Measurements from ENCODE around the gene CAPN15.
"Not testable (repeated sequence)": the region's sequence is repeated elsewhere in the genome, so short reads cannot be mapped to it uniquely, and the experiment has no call there.

CAPN15 gene

GRCh38 chr16:589658-590187 lies 62.2 kb downstream of the CAPN15 start, which contains the start of gene RAB40C:
Gene RAB40C (plus strand): TSS chr16:590066. CDS start chr16:590292, 226 bp downstream.
- DNase-seq (ENCODE audit: low read depth in 2 of 3, low spot score in 1 of 3), result peak; percentile 99

DNA sequence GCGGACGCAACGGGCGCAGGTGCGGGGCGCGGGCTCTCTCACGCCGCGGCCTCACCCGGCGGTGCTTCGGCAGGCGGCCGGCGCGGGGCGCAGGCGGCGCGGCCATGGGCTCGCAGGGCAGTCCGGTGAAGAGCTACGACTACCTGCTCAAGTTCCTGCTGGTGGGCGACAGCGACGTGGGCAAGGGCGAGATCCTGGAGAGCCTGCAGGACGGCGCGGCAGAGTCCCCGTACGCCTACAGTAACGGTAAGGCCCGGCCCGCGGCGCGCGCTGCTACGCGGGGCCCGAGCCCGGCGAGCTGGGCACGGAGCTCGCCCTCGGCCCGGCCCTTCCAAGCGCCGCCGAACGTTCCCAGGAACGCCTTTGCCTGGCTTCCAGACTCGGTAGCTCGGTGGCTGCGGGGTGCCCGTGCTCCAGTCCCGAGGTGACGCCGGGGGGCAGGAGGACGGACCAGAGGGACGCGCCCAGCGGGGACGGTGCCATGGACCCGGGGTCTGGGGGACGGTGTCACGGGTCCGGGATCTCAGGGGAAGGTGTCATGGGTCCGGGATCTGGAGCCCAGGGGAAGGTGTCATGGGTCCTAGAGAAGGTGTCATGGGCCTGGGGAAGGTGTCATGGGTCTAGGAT lies 62.8 kb downstream of the CAPN15 start:
- no peak for DNase-seq (ENCODE audit: low read depth in 2 of 3, low spot score in 1 of 3)

- DNase-seq (ENCODE audit: low read depth in 2 of 3, low spot score in 1 of 3), result no peak
Observed at GRCh38 chr16:590815-591200, 63.3 kb downstream of the CAPN15 start.

GRCh38 chr16:591231-591630 lies 63.7 kb downstream of the CAPN15 start:
- no peak for DNase-seq (ENCODE audit: low read depth in 2 of 3, low spot score in 1 of 3)

GRCh38 chr16:591892-592517 lies 64.5 kb downstream of the CAPN15 start:
- no peak for DNase-seq (ENCODE audit: low read depth in 2 of 3, low spot score in 1 of 3)

DNA sequence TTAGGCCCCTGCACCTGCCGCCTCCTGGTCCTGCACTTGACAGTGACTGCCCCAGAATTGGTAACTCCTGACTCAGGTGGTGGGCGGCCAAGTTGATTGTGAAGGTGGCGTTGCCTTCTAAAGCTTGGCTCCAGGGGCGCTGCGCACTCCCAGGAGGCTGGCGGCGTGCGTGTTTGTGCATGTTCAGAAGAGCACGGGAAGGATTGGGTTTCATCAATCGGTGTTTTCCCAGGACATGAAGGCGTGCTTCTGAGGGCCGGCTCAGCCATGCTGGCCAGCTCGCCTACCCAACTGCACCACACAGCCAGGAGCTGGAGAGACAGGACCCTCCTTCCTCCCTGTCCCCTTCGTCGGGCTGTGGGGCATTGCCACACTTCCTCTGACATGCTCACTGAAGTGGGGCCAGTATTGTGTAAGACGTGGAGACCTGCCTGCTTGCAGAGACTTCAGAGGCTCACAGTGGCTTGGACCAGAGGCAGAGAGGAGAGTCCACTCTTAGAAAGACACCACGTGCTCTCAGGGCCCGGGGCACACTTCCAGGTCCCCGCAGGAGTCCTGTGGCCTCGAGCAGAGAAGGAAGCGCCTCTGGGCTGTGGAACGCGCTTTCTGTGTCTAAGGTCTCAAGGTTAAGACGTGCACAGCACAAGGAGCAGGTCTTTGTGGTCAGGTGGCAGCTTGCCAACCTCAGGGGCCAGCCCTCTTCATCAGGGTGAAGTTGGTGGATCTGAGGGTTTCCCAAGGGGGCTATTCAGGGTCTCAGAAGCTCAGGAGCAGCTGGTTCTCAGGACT lies 65.2 kb downstream of the CAPN15 start:
- no peak for DNase-seq (ENCODE audit: low read depth in 2 of 3, low spot score in 1 of 3)

- no peak for DNase-seq (ENCODE audit: low read depth in 2 of 3, low spot score in 1 of 3)
Observed at GRCh38 chr16:593406-593805, 65.9 kb downstream of the CAPN15 start.

- no peak for DNase-seq (ENCODE audit: low read depth in 2 of 3, low spot score in 1 of 3)
Observed at GRCh38 chr16:593807-594206, 66.3 kb downstream of the CAPN15 start.

GRCh38 chr16:595094-595528 lies 67.6 kb downstream of the CAPN15 start:
- DNase-seq (ENCODE audit: low read depth in 2 of 3, low spot score in 1 of 3), result no peak

- DNase-seq (ENCODE audit: low read depth in 2 of 3, low spot score in 1 of 3), result no peak
Observed at GRCh38 chr16:595942-596735, 68.6 kb downstream of the CAPN15 start.

- DNase-seq (ENCODE audit: low read depth in 2 of 3, low spot score in 1 of 3), result no peak
Observed at GRCh38 chr16:596736-597060, 69.2 kb downstream of the CAPN15 start.

DNA sequence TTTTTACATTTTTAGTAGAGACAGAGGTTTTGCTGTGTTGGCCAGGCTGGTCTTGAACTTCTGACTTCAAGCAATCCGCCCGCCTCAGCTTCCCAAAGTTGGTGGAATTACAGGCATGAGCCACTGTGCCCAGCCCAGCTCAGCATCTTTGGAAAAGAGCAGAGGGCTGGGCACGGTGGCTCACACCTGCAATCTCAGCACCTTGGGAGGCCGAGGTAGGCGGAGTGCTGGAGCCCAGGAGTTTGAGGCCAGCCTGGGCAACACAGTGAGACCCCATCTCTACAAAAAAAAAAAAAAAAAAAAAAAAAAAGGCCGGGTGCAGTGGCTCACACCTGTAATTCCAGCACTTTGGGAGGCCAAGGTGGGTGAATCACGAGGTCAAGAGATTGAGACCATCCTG lies 70.1 kb downstream of the CAPN15 start:
- not testable (repeated sequence) for DNase-seq (ENCODE audit: low read depth in 2 of 3, low spot score in 1 of 3)

DNA sequence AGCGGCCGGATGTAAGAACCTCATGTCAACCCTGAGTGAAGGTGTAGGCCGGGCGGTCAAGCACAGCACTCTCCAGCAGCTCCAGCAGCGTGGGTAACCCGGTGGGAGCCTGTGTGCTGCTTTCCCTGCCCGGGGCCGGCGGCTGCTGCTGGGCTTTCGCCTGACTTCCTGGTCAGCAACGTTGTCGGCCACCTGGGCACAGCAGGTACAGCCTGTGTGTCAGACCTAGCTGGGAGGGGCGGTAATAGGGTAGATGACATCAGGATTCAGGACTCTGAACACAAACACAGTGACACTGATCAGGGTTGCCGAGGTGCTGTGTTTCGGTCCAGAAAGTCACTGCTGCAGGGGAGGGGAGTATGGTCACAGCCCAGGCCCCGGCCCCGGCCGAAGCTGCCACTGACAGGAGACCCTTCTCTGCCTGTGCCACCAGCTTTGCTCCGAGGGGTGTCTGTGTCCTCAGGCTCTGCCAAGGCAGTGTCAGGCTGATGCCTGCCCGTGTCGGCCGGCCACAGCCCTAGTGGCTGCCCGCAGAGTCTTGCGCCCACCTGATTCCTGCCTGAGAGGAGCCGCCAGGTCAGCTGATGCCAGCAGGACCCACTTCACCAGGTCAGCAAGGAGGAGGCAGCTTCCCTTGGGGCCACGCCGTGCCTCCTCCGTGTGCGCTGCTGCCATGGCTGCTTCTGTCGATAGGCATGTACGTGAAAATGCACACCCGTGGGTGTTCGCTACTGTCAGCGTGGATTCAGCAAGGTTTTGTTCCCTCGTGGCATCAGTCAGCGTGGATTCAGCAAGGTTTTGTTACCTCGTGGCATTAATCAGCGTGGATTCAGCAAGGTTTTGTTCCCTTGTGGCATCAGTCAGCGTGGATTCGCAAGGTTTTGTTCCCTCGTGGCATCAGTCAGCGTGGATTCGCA lies 71.6 kb downstream of the CAPN15 start:
- no peak for DNase-seq (ENCODE audit: low read depth in 2 of 3, low spot score in 1 of 3)

DNA sequence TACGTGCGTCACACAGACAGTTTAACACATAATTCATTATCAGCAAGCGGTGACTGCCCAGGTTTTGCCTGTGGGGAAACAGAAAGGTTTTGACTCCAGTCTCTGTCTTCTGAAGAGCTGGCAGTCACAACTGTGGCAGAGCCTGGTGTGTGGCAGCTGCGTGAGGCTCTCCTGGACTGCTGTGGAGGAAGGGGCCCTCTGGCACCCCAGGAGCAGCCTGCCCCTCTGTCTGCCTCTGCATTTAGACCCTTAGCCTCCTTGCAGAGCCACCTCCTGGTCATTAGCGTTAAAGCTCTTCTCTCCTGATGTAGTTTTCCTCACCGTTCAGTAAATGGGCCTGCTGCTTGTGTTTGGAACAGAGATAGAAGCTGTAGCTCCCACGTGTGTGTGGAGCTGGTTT lies 73.3 kb downstream of the CAPN15 start:
- DNase-seq (ENCODE audit: low read depth in 2 of 3, low spot score in 1 of 3), result no peak

GRCh38 chr16:603933-604332 lies 76.4 kb downstream of the CAPN15 start:
- DNase-seq (ENCODE audit: low read depth in 2 of 3, low spot score in 1 of 3), result no peak
